GM19238 (cell line): ENCODE measurements around the gene SMCO2.

Source experiments
- DNase-seq: peaks from one replicate; pipeline ENCODE4 v3.0.0; 2011; ENCODE audit warnings: low spot score; ENCODE audit not compliant: insufficient read length

The SMCO2 gene

DNA sequence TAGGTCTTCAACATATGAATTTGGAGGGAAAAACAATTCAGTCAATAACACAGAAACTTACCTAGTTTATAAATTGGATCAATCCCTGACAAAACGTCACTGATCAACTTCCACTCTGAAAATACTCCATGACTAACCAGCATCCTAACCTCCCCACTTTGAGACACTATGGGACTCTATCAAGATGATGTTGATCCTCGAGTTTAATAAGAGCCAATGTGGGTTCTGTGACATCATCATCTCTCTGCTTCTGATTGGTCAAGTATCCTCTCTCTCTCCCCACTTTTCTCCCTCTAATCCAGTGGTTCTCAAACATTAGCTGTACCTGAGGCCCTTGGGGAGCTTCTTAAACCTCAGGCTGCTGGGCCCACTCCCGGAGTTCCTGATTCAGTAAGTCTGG lies at the start of gene SMCO2:
Gene SMCO2 (plus strand): TSS at position 301 of the 400 bp plus-strand sequence. CDS start 23,896 bp downstream, outside the sequence.
- no peak for DNase-seq

DNA sequence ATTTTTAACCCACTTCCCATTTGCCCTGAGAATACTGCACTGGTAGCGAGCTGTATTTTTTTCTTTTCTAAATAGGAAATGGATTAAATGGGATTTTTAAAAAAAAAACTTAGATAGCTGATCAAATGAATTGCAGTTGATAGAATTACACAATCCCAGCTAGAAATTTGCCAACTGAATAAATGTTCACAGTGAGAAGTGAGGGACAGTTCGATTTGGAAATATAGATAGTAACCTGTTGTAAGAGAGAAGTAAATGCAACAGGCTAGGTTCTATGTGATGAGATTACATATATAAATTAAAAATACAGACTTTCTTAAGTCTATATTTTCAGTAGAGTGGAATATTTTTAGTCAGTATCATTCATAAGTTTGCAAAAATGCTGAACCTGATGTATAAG lies 48.1 kb upstream of the SMCO2 start:
- DNase-seq, result no peak

DNA sequence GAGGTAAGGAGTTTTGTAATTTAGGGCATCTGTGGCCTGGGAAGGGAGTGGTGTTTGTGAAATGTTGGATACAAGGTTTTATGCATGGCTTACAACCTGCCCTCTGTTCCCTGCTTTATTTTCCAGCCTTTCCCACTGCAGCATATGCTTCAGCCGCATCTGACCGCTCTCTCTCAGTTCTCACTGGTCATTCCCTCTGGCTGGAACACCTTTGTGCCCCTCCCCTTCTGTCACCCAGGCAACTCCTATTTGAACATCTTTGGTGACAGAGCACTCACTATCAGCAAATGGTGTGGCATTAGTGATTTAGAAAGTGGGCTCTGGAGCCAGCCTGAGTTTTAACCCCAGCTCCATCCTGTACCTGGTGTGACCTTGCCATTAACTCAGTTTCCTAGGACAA lies 47.5 kb upstream of the SMCO2 start:
- DNase-seq, result no peak

DNA sequence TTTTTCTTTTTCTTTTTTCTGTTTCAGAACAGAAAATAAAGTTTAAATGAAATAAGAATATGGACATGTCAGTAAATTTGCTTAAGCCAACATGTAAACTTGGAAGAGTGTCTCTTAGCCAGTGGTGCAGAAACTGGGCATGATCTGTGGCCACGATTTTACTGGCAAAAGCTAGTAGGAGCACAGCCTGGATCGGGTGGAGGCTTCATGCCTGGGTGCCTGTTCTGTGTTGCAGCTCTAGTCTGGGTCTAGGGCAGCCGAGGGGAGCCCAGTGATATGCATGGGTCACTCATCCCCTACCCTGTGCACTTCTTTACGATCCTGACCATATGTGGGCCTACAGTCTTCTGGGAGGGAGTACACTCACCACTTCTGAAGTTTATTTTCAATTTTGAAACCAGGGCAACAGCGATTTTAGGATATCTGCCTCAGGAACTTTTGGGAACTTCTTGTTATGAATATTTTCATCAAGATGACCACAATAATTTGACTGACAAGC lies 45.6 kb upstream of the SMCO2 start:
- DNase-seq, result no peak

DNA sequence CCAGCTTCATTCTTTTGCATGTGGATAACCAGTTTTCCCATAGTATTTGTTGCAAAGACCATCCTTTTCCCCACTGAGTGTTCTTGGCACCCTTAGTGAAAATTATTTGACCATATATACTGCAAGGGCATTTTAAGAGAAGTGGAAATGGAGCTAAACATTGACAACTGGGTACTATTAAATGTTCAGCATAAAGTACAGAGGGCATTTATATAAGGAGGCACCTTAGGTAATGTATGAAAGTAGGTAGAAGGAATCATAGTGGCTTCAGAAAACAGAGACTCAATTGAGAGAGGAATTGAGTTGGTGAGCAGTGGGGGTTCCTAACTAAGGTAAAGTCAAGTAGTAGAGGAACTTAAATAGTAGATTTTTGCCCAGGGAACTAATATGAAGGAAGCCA lies 34.5 kb upstream of the SMCO2 start:
- DNase-seq, result no peak

DNA sequence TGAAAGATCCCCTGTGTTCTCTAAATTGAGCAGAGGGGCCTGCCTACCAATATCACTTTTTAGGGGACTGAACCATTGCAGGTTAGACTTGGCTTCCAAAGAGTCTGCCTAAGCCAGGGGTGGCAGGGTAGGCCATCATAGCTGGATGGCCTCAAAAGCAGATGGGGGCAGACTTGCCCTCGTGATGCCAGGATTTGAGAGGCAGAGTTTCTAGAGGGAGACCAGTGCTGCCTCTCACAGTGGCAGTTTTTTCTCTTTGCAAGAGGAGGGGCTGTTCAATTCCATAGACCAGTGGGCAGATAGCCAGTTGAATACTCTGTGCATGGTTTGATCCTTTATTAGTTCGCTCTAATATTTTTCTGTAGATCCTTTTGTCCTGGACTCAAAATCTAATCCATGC lies 23.8 kb upstream of the SMCO2 start:
- DNase-seq, result no peak

DNA sequence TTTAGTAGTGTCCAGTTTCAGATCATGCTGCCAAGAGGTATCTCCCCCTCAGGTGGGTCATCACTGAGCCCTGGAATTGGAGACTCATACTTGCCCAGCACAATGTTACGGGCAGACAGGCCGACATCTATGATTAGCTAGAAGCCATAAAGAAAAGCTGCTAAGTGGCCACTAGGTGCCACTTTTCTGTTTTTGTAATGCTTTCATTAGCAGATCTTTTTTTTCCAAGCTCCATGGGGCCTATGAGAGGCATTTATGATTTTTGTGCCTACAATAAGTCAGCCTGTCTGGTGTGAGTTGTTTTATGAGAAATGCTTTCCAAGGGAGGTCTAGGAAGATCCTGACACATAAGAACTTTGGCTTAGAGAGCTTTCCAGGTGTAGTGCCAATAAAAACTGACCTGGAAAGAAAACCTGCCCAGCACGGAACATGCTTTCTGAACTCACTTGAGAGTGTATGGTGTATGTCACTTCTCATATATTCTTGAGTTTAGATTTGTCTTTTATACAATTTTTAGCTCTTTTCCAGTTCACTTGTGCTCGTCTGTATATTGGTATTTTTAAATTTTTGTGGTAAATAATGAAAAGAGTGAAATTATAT lies 21.8 kb upstream of the SMCO2 start:
- no peak for DNase-seq

DNA sequence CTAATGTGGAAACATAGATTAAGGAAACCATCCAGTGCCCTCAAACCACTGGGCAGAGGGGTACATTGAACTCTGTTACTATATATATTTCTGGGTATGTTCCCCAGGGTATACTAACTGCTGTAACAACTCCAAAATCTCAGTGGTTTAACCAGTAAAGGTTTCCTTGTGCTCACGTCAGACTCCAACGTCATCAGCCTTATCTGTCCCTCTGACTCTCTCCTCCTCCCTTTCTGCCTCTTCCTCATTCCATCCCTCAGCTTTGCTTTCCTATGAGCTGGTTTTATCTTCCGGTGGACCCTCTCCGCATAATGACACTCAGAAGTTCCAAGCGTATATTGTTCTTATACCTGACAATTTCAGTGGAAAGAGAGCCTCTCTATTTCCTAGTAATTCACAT lies 21.2 kb upstream of the SMCO2 start:
- DNase-seq, result no peak

DNA sequence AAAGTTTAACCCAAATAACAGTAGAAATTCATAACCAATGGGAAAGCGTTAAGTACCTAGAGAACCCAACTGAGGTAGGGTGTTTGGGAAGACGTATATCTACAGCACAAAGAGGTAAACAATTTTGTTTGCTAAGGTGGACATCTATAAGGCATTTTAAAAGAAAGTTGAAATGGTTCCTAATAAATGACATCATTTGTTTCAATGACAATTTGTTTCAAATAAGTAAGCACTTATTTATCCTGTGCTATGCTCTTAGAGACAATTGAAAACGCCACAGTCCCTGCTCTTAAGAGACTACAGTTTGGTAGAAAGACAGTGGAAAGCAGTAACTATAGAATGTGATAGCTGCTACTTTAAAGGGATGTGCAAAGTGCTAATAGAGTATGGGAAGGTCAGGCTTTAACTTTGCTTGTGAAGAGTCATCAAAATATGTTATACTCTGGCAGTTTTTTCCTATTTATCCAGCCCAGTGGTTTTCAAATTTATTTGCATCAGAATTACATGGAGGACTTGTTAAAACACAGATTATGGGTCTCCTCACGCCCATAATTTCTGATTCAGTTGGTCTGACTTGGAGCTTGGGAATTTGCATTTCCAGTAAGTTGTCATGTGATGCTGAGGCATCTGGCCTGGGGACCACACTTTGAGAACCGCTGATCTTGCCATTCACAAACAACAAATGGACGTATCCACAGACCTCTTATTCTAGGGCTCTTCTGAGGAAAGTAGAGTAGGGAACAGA lies 19.6 kb upstream of the SMCO2 start:
- DNase-seq, result no peak

DNA sequence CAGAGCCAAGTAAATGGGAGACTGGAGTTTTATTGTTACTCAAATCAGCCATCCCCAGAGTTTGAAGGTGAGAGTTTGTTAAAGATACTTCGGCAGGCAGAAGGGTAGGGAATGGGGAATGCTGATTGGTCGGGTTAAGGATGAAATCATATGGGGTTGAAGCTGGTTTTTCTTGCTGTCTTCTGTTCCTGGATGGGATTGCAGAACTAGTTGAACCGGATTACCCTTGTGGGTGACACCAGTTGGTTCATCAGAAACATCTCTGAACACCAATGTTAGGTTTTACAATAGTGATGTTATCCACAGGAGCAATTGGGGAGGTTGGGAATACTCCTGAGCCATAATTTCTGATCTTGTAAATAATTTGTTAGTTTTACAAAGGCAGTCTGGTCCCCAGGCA lies 18.7 kb upstream of the SMCO2 start:
- DNase-seq, result no peak

DNA sequence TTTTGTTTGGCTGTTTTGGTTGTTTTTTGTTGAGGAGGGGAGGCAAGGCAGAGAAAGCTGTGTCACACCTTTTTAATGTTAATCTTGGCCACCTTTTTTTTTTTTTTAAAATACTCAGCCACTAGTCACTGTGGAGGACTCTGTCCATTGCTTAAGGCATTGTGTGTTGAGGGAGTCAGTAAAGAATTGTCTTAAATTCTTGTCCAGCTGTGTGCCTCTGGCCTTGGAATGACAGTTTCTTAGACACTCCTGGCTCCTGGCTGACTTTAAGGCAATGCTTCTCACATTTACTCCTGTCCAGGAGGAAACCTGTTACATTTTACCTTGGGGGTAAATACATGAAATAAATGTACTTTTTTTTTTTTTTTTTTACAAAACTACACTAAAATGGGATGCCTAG lies 18.1 kb upstream of the SMCO2 start:
- no peak for DNase-seq

DNA sequence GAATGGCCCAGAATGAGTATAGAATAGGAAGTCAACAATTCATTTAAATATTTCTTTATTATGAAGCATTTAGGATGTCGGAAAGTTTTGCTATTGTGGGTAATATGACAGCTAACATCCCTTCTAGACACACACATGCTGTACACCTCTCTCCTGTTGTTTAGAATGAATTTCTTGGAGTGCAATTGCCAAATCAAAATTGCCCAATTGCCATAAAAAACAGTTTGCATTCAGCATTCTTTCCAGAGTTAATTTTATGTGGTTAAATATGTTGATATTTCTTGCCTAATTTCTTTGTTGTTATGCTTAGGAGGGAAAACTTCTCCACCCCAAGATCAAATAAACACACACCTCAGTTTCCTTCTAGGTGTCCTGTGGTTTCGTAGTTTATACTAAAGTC lies 16.9 kb upstream of the SMCO2 start:
- no peak for DNase-seq

DNA sequence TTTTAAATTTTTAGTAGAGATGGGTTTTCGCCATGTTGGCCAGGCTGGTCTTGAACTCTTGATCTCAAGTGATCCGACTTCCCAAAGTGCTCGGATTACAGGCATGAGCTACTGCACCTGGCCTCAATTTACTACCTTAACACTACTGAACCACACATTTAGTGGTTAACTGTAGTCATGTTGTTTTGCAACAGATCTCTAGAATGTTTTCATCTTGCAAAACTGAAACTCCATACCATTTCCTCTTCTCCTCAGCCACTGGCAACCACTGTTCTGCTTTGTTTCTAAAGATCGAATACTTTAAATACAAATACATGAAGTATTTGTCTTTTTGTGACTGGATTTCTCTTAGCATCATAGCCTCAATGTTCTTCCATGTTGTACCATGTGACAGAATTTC lies 15.4 kb upstream of the SMCO2 start:
- DNase-seq, result no peak

DNA sequence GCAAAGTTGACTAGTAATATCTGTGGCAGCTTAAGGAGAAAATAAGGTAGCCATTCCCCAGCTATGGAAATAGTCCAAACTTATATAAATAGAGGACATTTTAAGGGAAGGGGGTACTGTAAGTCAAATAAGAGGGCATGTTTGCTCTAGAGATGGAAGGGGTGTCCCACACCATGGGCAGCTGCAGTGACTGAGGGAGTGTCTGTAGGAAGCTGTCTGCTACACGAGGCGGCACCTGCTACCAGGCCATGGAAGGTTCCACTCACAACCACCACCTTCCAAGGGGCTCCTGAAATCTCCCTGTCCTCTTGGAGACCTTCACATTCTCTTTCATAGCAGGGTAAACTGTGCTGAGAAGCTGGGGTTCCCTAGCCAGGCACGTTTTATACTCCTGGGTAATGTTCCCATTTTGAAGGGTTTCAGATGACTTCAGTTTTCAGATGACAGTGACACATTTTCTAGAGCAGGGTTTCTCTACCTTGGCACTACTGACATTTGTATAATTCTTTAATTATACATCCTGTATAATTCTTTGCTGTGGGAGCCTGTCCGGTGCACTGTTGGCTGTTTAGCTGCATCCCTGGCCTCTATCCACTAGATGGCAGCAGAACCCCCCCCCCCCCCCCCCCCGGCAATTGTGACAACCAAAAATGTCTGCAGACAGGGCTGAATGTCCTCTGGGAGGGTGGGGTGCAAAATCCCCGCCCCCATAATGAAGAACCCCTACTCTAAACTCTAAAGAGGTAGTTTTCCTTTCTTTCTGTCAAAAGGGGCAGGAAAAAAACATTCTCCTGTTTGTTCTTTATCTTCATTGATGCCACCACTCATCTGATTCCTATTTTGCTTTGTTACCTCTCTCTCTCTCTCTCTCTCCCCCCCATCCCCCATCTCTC lies 11.6 kb upstream of the SMCO2 start:
- DNase-seq, result no peak

DNA sequence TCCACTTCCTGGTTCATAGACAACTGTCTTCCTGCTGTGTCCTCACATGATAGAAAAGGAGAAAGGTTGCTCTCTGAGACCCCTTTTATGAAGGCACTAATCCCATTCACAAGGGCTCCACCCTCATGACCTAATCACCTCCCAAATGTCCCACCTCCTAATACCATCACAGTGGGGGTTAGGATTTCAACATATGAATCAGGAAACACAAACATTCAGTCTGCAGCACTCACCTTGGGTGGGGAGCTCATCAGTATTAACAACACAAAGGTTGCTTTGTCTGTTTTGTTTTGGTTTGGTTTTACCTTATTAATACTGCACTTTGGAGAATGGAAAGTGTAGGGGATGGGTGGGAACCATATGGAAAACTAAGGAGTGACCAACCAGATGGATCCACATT lies 10.5 kb upstream of the SMCO2 start:
- DNase-seq, result no peak

DNA sequence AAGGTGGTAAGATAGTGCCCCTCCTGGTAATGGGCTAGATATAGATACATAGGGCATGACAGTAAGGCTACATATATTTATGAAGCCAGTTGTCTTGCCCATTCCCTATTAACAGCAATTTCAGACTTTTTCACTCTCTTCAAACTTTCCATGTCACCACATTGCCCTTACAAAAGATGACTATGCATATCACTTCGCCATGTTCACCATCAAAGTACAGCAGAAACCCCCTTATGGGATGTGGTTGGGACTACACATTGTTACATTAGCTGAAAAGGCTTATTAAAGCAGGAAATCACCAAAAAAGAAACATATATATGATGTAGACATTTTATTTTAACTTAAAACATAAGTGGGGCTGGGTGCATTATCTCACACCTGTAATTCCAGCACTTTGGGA lies 9.8 kb upstream of the SMCO2 start:
- DNase-seq, result no peak

DNA sequence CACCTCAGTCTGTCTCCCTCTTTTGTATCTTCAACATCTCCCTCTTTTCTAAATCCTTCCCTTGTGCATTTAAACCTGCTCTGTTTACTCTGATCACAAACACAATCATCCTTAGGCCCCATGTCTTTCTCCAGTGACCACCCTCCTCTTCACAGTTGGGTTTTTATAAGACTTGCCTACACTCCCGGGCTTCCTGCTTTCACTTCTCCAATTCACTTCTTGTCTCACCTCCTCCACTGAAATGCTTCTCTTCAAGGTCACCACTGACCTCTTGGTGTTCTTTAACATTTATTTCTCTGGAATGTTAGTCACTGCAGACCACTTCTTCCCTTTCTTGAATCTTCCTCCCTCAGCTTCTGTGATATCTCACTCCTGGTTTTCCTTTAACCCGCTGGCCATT lies 8.7 kb upstream of the SMCO2 start:
- DNase-seq, result no peak

DNA sequence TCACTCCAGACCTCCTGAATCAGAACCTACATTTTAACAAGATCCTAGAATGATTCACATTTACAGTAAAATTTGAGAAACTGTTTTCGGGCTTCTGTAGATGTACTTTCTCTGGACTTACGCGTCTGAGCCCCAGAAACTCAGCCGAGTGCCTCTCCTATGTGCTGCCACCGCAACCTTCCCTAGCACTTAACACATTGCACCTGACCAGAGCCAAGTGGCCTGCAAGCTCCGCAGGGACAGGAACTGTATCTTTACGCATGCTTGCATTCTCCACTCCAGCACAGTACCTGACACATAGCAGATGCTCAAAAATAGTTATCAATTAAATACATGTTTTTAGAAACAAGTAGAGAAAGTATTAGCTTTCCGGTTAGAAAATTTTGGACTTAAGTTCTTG lies 1.2 kb downstream of the SMCO2 start:
- no peak for DNase-seq

DNA sequence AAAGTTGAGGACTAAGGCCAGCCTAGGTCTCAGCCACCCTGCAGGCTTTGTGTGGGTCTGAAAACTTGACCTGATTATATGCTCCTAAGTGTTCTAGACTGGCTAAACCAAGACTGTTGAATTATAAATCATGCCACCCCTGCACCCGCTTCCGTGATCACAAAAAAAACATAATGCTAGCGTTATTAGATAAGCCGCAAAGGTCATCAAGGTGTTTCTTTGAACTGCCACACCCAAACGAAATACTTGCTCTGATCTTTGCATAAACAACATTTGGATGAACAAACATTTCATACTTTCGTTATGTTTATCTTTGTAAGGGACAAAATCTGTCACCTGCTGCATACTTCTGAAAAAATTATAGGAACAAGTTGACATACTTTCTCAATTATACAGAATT lies 2.5 kb downstream of the SMCO2 start:
- no peak for DNase-seq

DNA sequence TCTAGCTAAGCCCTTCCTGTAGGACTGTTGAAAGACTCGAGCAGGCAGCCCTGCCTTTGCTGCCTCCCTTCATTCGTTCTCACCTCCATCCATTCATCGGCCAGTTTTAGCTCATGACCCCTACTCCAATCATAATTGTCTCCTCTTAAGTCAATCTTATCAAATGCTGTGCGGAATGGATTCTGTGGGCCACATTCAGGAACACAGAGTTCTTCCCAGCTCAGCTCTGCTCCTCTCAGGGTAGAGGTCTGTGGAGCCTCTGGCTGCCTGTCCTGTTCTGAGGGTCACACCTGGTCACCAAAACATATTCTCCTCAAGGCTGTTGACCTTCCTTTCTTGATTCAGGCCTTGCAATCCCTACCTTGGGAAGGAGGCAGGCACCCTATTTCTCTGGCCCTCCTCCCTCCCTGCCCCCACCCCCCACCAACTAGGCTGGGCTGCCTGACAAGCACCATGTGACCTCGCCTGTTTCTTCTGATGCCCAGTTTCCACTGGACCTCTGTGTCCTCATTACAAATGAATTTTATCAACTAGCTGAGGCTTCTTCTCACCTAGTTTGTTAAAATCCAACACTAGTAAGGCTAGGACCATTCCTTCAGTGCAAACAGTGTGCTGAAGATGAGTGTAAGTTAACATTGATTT lies 3.5 kb downstream of the SMCO2 start:
- no peak for DNase-seq

DNA sequence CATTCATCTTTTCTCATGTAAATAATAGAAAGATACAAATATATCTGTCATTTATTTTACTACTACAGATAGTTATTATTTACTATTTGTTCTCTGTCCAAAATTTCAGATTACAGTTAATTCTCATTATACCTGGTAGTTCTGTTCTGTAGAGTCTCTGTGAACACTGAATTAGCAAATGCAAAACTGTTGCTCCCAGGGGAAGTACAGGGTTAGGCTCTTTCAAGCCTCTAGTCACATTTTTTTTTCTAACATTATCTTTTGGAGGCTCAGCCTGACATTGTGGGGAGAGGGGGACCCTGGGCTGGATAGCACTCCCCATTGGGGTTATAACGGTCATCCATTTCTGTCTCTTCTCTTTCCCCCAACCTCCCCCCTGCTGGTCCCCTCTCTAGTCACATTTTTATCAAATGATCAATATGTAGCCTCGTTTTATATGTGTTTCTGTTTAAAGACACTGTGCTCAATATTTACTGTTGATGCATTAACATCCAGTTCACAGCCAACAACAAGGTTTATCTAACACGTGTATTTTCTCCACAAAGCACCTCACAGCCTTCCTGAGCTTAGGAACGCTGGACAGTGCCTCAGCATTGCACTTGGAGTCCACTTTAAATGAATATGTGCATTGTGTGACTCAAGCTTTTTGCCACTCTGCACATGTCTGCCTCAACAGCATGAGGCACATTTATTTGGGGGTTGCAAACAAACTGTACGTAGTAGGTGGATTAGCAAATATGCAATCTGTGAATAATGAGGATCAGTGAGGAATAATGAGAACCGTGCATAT lies 4.7 kb downstream of the SMCO2 start:
- DNase-seq, result no peak
